Muscle of back (tissue), 11 donors: ENCODE results near the gene FLNC. TPM values are rescaled to one million over a fixed set of nuclear protein-coding genes. Genes with fewer than 3 reads are reported as not detected.

Experiments used
- DNase-seq, 3 donors: peaks; one replicate each; pipeline versions ENCODE4 v3.0.0 to v3.0.0-alpha.2; 2013
- polyA plus RNA-seq, 10 donors: library from polyadenylated mRNA; unstranded; fragments of 120-200 nt; gene quantifications; one replicate each; pipeline ENCODE4 v1.2.1, GENCODE V29; 2013; ENCODE audit not compliant: insufficient read length in 10 of 10

FLNC gene
- polyA plus RNA-seq, 10 donors = 328 to 647 (median 563) TPM

GRCh38 chr7:128876978-128877755 lies 47.0 kb downstream of the FLNC start:
- DNase-seq = no peak

GRCh38 chr7:128877756-128878120 lies 47.5 kb downstream of the FLNC start:
- no peak for DNase-seq

GRCh38 chr7:128878226-128879105 lies 48.3 kb downstream of the FLNC start:
- no peak for DNase-seq

- no peak for DNase-seq
These were observed 49.3 kb downstream of the FLNC start for GRCh38 chr7:128879461-128879938.

GRCh38 chr7:128879939-128880746 lies 49.9 kb downstream of the FLNC start:
- DNase-seq = peak in 1 of 3 donors; percentile 78

- no peak for DNase-seq
These were observed 50.7 kb downstream of the FLNC start for GRCh38 chr7:128880791-128881457.

GRCh38 chr7:128881458-128882125 lies 51.4 kb downstream of the FLNC start:
- DNase-seq = no peak

- no peak for DNase-seq
These were observed 51.9 kb downstream of the FLNC start for GRCh38 chr7:128882134-128882533.

GRCh38 chr7:128883622-128884448 lies 53.6 kb downstream of the FLNC start:
- peak in 2 of 3 donors; percentile 76 to 84 for DNase-seq

GRCh38 chr7:128884561-128885369 lies 54.6 kb downstream of the FLNC start:
- no peak for DNase-seq

GRCh38 chr7:128885370-128886187 lies 55.4 kb downstream of the FLNC start:
- DNase-seq = no peak

- DNase-seq = no peak
These were observed 56.4 kb downstream of the FLNC start for GRCh38 chr7:128886391-128887168.

- no peak for DNase-seq
These were observed 57.2 kb downstream of the FLNC start for GRCh38 chr7:128887169-128888038.

GRCh38 chr7:128888039-128888755 lies 58.0 kb downstream of the FLNC start:
- no peak for DNase-seq

GRCh38 chr7:128888756-128889095 lies 58.5 kb downstream of the FLNC start:
- DNase-seq = no peak

- DNase-seq = no peak
These were observed 58.9 kb downstream of the FLNC start for GRCh38 chr7:128889121-128889520.
